Sigmoid colon (tissue), 7 donors: Measurements from ENCODE around the gene PLPPR1. TPM values are rescaled to one million over a fixed set of nuclear protein-coding genes. Genes with fewer than 3 reads are reported as not detected.

ENCODE experiments used
- DNase-seq: peaks from one replicate; pipeline ENCODE4 v3.0.0-alpha.2; 2019
- H3K27ac ChIP-seq, 4 donors: fragments of 200-600 bp; sonication (generic); one replicate each; pipeline ENCODE4 v1.5.1; 2016 to 2019; ENCODE audit warnings: mild to moderate bottlenecking in 1 of 4
- H3K27me3 ChIP-seq, 3 donors: fragments of 200-600 bp; sonication (generic); one replicate each; pipeline ENCODE4 v1.5.1; 2019; ENCODE audit warnings: mild to moderate bottlenecking in 1 of 3
- H3K36me3 ChIP-seq, 4 donors: fragments of 200-600 bp; sonication (generic); one replicate each; pipeline ENCODE4 v1.5.1; 2016 to 2019
- H3K4me1 ChIP-seq, 4 donors: fragments of 200-600 bp; sonication (generic); one replicate each; pipeline ENCODE4 v1.5.1; 2017 to 2019
- H3K4me3 ChIP-seq, 4 donors: fragments of 200-600 bp; sonication (generic); one replicate each; pipeline ENCODE4 v1.5.1; 2017 to 2019; ENCODE audit warnings: mild to moderate bottlenecking in 2 of 4, moderate library complexity in 1 of 4
- H3K9me3 ChIP-seq, 4 donors: fragments of 200-600 bp in 3 of 4; sonication (generic) in 3 of 4; one replicate each; pipeline versions ENCODE4 v1.5.1 to v1.6.1; 2013 to 2019
- CTCF ChIP-seq, 4 experiments: fragments of 450-650 bp in 3 of 4; fragments of 200-600 bp in 1 of 4; IDR thresholded peaks; one replicate each; pipeline ENCODE4 v1.5.1; 2016 to 2019; ENCODE audit warnings: antibody characterized with exemption in 4 of 4, mild to moderate bottlenecking in 3 of 4, moderate library complexity in 2 of 4
- EP300 ChIP-seq, 4 donors: sonication (generic); formaldehyde crosslinking; IDR thresholded peaks; one replicate each; pipeline ENCODE4 v1.6.1; 2017; ENCODE audit warnings: antibody characterized with exemption in 4 of 4
- POLR2A ChIP-seq, 2 donors: fragments of 450-650 bp; IDR thresholded peaks; one replicate each; pipeline ENCODE4 v1.6.1; 2016; ENCODE audit warnings: antibody characterized with exemption in 2 of 2, mild to moderate bottlenecking in 2 of 2, moderate library complexity in 2 of 2
- POLR2AphosphoS5 ChIP-seq, 4 donors: sonication (generic); formaldehyde crosslinking; IDR thresholded peaks; one replicate each; pipeline ENCODE4 v1.6.1; 2017; ENCODE audit warnings: antibody characterized with exemption in 4 of 4
- WGBS, 2 donors: extraction: QIAGEN DNeasy Blood & Tissue Kit; methylation state at CpG; one replicate each; pipeline ENCODE4 v1.1.7; 2013; 5-methylcytosine and 5-hydroxymethylcytosine counted together
- intact Hi-C: fragments of 100-400 bp; cut with DNase I; formaldehyde crosslinking; loops from one replicate; pipeline ENCODE4 v1.15.1; 2023
- polyA plus RNA-seq, 3 donors: library from polyadenylated mRNA; stranded (reverse); fragments of 200-250 nt; gene quantifications; one replicate each; pipeline ENCODE4 v1.2.3, GENCODE V29; 2013
- total RNA-seq, 4 donors: library from RNA; depleted of rRNA; stranded (reverse); fragments of >200 nt; gene quantifications; one replicate each; pipeline ENCODE4 v1.1.0, GENCODE V29; 2016
- donor health status: healthy with polysubstance abuse.
- donor health status: Bipolar disorder and iron deficiency.
- donor health status: healthy.

Gene PLPPR1
- total and polyA plus RNA-seq, 7 donors, result 0.07 to 0.81 (median 0.38) TPM; not detected in 3

DNA sequence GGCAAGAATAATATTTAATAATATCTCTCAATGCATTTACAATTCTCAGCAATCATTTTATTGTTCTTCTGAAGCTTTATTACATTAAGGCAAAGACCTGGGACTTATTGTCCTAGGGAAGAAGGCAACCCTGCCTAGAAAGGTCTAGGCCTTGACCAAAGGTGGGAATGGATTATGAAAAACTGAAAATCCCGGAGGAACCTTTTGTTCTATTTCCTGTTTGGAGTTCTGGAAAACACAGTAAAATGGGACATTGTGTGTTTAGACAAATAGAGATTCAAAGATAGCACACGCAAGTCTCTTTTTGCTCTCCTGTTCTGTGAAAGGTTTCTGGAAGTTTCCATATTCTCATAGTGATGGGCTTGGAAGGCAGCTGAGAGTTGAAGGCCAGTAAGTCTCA lies 325.2 kb downstream of the PLPPR1 start:
- Histone ChIP-seq H3K27ac (no peak overlapping the region), H3K9me3 (no peaks in the 10 kb centered on the region), H3K36me3 (no peaks in the 10 kb centered on the region), H3K4me1 (no peaks in the 10 kb centered on the region), H3K4me3 (no peak overlapping the region), H3K27me3 (no peaks in the 10 kb centered on the region)
- TF ChIP-seq POLR2A (IDR thresholded peaks at IDR 0.05) (no peak), EP300 (IDR thresholded peaks at IDR 0.05) (no peak), POLR2AphosphoS5 (IDR thresholded peaks at IDR 0.05) (no peak), CTCF (IDR thresholded peaks at IDR 0.05) (no peak)
- 74 to 77% methylated on average over 2 of the region's 2 CpGs for WGBS, 2 donors
- intact Hi-C loops, result no loop called here
- DNase-seq, result no peak

- intact Hi-C loops, result no loop called here
- no peaks in the 10 kb centered on the region for H3K9me3 ChIP-seq
- WGBS, 2 donors, result 49 to 81% methylated on average over 5 of the region's 5 CpGs
- no peak for DNase-seq
- no peak overlapping the region for H3K27ac ChIP-seq
- H3K27me3 ChIP-seq, result no peaks in the 10 kb centered on the region
- H3K36me3 ChIP-seq, result no peaks in the 10 kb centered on the region
- TF ChIP-seq CTCF (IDR thresholded peaks at IDR 0.05) (no peak), POLR2A (IDR thresholded peaks at IDR 0.05) (no peak), EP300 (IDR thresholded peaks at IDR 0.05) (no peak), POLR2AphosphoS5 (IDR thresholded peaks at IDR 0.05) (no peak)
- H3K4me1 ChIP-seq, result no peaks in the 10 kb centered on the region
- H3K4me3 ChIP-seq, result no peak overlapping the region
These were observed 325.7 kb downstream of the PLPPR1 start for GRCh38 chr9:101354143-101354764.

GRCh38 chr9:101354765-101355708 lies 326.5 kb downstream of the PLPPR1 start:
- TF ChIP-seq EP300 (IDR thresholded peaks at IDR 0.05) (no peak), CTCF (IDR thresholded peaks at IDR 0.05) (no peak), POLR2A (IDR thresholded peaks at IDR 0.05) (no peak), POLR2AphosphoS5 (IDR thresholded peaks at IDR 0.05) (no peak)
- H3K4me3 ChIP-seq, result no peak overlapping the region
- H3K4me1 ChIP-seq, result no peaks in the 10 kb centered on the region
- WGBS, 2 donors, result 18 to 64% methylated on average over 7 of the region's 7 CpGs
- intact Hi-C loops, result no loop called here
- H3K9me3 ChIP-seq, result no peaks in the 10 kb centered on the region
- no peaks in the 10 kb centered on the region for H3K27me3 ChIP-seq
- no peak for DNase-seq
- no peak overlapping the region for H3K27ac ChIP-seq
- H3K36me3 ChIP-seq, result no peaks in the 10 kb centered on the region

- TF ChIP-seq POLR2A (IDR thresholded peaks at IDR 0.05), result no peak
- TF ChIP-seq EP300 (IDR thresholded peaks at IDR 0.05), result no peak
- no peak for TF ChIP-seq POLR2AphosphoS5 (IDR thresholded peaks at IDR 0.05)
- no peak for TF ChIP-seq CTCF (IDR thresholded peaks at IDR 0.05)
- no peaks in the 10 kb centered on the region for H3K36me3 ChIP-seq
- no peaks in the 10 kb centered on the region for H3K4me1 ChIP-seq
- intact Hi-C loops, result no loop called here
- H3K27ac ChIP-seq, result no peak overlapping the region
- no peak for DNase-seq
- no peak overlapping the region for H3K4me3 ChIP-seq
- H3K27me3 ChIP-seq, result no peaks in the 10 kb centered on the region
- no peaks in the 10 kb centered on the region for H3K9me3 ChIP-seq
- 44 to 46% methylated on average over 1 of the region's 1 CpG for WGBS, 2 donors
These were observed 328.1 kb downstream of the PLPPR1 start for GRCh38 chr9:101356619-101357018.
